Glomerular endothelial cell (primary cell): ENCODE data around the gene DYNLT5. TPM values are rescaled to one million over a fixed set of nuclear protein-coding genes. Genes with fewer than 3 reads are reported as not detected.
"Not testable (repeated sequence)": the region's sequence is repeated elsewhere in the genome, so short reads cannot be mapped to it uniquely, and the experiment has no call there.

Experiments
- DNase-seq: peaks from one replicate; pipeline ENCODE4 v3.0.0-alpha.2; 2011; ENCODE audit warnings: low read depth, low spot score; ENCODE audit errors: extremely low read depth
- total RNA-seq: library from RNA; depleted of rRNA; stranded (reverse); fragments of >200 nt; gene quantifications from 2 replicates; pipeline ENCODE4 v1.2.3, GENCODE V29; 2015

Gene DYNLT5
- total RNA-seq, 1 donor from 2014 or later: 15.9 TPM

DNA sequence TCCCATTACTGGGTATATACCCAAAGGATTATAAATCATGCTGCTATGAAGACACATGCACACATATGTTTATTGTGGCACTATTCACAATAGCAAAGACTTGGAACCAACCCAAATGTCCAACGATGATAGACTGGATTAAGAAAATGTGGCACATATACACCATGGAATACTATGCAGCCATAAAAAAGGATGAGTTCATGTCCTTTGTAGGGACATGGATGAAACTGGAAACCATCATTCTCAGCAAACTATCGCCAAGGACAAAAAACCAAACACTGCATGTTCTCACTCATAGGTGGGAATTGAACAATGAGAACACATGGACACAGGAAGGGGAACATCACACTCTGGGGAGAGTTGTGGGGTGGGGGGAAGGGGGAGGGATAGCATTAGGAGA is 33.5 kb downstream of the DYNLT5 start:
- not testable (repeated sequence) for DNase-seq

- DNase-seq: no peak
Observed at GRCh38 chr1:66787641-66788040, 35.4 kb downstream of the DYNLT5 start.

GRCh38 chr1:66788231-66788939 is 36.1 kb downstream of the DYNLT5 start:
- no peak for DNase-seq

GRCh38 chr1:66791621-66792610 is 39.7 kb downstream of the DYNLT5 start:
- no peak for DNase-seq

GRCh38 chr1:66795839-66796238 is 43.6 kb downstream of the DYNLT5 start:
- DNase-seq: not testable (repeated sequence)

GRCh38 chr1:66809245-66809644 is 57.0 kb downstream of the DYNLT5 start:
- no peak for DNase-seq

DNA sequence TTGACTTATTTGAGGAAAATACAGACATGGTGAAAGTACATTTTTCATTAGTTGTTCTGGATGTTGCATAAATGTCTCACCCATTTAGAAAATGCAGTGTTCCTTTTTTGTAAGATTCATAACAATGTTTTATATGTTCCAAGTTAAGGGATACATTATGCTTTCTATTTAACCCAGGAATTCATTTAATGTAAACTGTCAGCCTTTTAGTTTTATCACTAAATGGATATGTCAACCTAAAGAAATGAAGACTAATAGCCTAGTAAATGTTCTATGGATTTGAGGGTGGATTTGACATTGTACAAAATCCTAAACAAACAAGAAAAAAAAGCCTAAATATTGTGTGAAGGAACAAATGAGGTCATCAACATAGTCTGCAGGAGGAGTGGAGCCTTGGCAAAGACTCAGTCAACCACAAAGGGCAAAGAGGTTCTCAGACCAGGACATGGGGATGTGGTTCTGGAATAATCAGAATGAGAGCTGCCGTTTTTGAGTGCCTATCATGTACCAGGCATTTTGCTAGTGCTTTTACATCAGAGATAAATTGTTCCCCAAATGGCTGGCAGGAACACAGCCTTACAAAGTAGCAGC is 57.6 kb downstream of the DYNLT5 start:
- DNase-seq: no peak

- DNase-seq: no peak
Observed at GRCh38 chr1:66824771-66825170, 72.5 kb downstream of the DYNLT5 start.

Other genes starting within 250 kb of the DYNLT5 start
- gene SGIP1, start 218.3 kb upstream of the DYNLT5 start, total RNA-seq: 9.6 and 39.5 TPM in 2 replicates
- gene INSL5, start 48.8 kb downstream of the DYNLT5 start, total RNA-seq: not detected in 2 replicates
- 2.2 and 3.6 TPM in 2 replicates for gene DNAI4, start 172.4 kb downstream of the DYNLT5 start, total RNA-seq
- gene MIER1, start 172.5 kb downstream of the DYNLT5 start, total RNA-seq: 20.6 and 25.2 TPM in 2 replicates